Nephron progenitor cell (in vitro differentiated cells): ENCODE results near the gene DPH3.

Experiments used
- DNase-seq: peaks from one replicate; pipeline ENCODE4 v3.0.0; 2021
- H3K27ac Mint-ChIP-seq: 2 replicates; pipeline ENCODE4 v1.8.0; 2021; ENCODE audit warnings: mild to moderate bottlenecking, moderate library complexity, mixed read lengths
- H3K27me3 Mint-ChIP-seq: 2 replicates; pipeline ENCODE4 v1.8.0; 2021; ENCODE audit warnings: mild to moderate bottlenecking, low read depth, mixed read lengths; ENCODE audit not compliant: poor library complexity
- H3K36me3 Mint-ChIP-seq: 2 replicates; pipeline ENCODE4 v1.8.0; 2021; ENCODE audit warnings: low read depth, mixed read lengths
- H3K4me1 Mint-ChIP-seq: 2 replicates; pipeline ENCODE4 v1.8.0; 2021; ENCODE audit warnings: mixed read lengths
- H3K4me3 Mint-ChIP-seq: 2 replicates; pipeline ENCODE4 v1.8.0; 2021; ENCODE audit warnings: mild to moderate bottlenecking, moderate library complexity, mixed read lengths
- H3K9me3 Mint-ChIP-seq: 2 replicates; pipeline ENCODE4 v1.8.0; 2021; ENCODE audit warnings: mild to moderate bottlenecking, moderate library complexity, mixed read lengths
- CTCF ChIP-seq: fragments of 200-600 bp; sonication (generic); IDR thresholded peaks from 2 replicates; pipeline ENCODE4 v1.5.0; 2021; ENCODE audit warnings: antibody characterized with exemption

Gene DPH3

GRCh38 chr3:16301507-16301906, 36.8 kb upstream of the DPH3 start:
- TF ChIP-seq CTCF, result no peak
- H3K27ac Mint-ChIP-seq, result peak overlapping the region; percentile 75
- peaks cover 25% of the 10 kb centered on the region for H3K4me1 Mint-ChIP-seq
- H3K9me3 Mint-ChIP-seq, result peaks cover 12% of the 10 kb centered on the region
- peak overlapping the region; percentile 30 for H3K4me3 Mint-ChIP-seq
- DNase-seq, result no peak
- H3K36me3 Mint-ChIP-seq, result peaks cover 79% of the 10 kb centered on the region
- no peaks in the 10 kb centered on the region for H3K27me3 Mint-ChIP-seq

DNA sequence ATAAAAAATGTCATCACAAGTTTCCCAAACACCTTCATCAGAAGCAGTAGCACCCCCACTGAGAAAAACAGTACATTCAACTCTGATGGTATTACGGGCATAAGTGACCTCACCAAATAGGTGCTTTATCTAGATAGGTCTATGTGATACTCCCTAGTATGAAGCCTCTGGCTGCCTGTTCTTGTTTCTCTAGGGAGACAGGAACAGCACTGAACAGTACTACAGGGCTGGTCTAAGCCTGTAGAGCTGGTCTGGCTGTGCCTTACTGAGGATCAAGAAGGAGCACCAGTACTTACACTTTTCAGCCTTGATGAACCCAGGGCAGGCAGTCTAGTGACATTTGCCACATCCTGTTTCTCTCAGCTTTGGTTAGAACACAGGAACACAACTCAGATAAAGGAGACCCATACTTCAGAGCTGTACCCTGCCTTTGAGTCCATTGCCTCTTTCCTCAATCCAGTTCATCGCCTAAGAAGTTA, 36.2 kb upstream of the DPH3 start:
- H3K27me3 Mint-ChIP-seq, result no peaks in the 10 kb centered on the region
- peak overlapping the region; percentile 87 for H3K27ac Mint-ChIP-seq

GRCh38 chr3:16300307-16300706, 35.6 kb upstream of the DPH3 start:
- no peak overlapping the region for H3K4me3 Mint-ChIP-seq
- no peak for TF ChIP-seq CTCF
- no peaks in the 10 kb centered on the region for H3K27me3 Mint-ChIP-seq
- no peak for DNase-seq
- H3K27ac Mint-ChIP-seq, result no peak overlapping the region
- peaks cover 79% of the 10 kb centered on the region for H3K36me3 Mint-ChIP-seq
- peaks cover 24% of the 10 kb centered on the region for H3K9me3 Mint-ChIP-seq
- H3K4me1 Mint-ChIP-seq, result peaks cover 25% of the 10 kb centered on the region

More for the DNA sequence above, 36.2 kb upstream of the DPH3 start:
- DNase-seq, result no peak
- Mint-ChIP-seq H3K4me3 (peak overlapping the region; percentile 41), H3K36me3 (peaks cover 79% of the 10 kb centered on the region), H3K4me1 (peaks cover 25% of the 10 kb centered on the region), H3K9me3 (peaks cover 18% of the 10 kb centered on the region)
- no peak for TF ChIP-seq CTCF

- Mint-ChIP-seq H3K27ac (no peak overlapping the region), H3K9me3 (peaks cover 27% of the 10 kb centered on the region), H3K4me3 (no peak overlapping the region), H3K4me1 (peaks cover 25% of the 10 kb centered on the region), H3K36me3 (peaks cover 79% of the 10 kb centered on the region), H3K27me3 (no peaks in the 10 kb centered on the region)
- DNase-seq, result no peak
- no peak for TF ChIP-seq CTCF
Observed at GRCh38 chr3:16299746-16300145, 35.0 kb upstream of the DPH3 start.

DNA sequence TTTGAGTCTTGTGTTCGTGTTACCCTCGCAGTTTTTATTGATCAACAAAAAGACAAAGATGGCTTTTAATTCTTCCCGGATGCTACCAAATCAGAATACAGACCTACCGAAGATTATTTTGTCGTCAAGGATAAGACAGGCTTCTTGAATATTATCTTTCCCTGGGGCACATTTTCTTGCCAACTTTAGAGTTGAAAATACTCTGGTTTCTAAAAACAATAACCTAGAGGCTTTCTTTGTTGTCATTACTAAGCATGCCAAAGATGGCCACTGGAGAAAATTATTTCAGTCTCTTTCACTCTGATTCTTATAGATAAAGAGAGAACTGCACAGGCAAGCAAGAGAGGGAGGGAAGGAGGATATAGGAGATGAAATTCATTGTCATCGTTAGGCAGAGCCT, 34.1 kb upstream of the DPH3 start:
- Mint-ChIP-seq H3K27ac (no peak overlapping the region), H3K4me1 (peaks cover 25% of the 10 kb centered on the region), H3K36me3 (peaks cover 81% of the 10 kb centered on the region), H3K4me3 (no peak overlapping the region), H3K9me3 (peaks cover 35% of the 10 kb centered on the region), H3K27me3 (no peaks in the 10 kb centered on the region)
- DNase-seq, result no peak
- TF ChIP-seq CTCF, result no peak
